Mesenchymal stem cell (in vitro differentiated cells and primary cell): ENCODE measurements around the gene OR11A1.

ENCODE experiments used
- DNase-seq: peaks from one replicate; pipeline ENCODE4 v3.0.0-alpha.2; 2013
- H2AFZ ChIP-seq: one replicate; pipeline ENCODE4 v1.6.1; 2013; ENCODE audit warnings: low read depth, mild to moderate bottlenecking, control low read depth, inconsistent platforms, low read length, moderate library complexity
- H2AK5ac ChIP-seq: 2 replicates; pipeline ENCODE4 v1.6.1; 2013; ENCODE audit warnings: low read length, moderate library complexity, mild to moderate bottlenecking, inconsistent platforms; ENCODE audit not compliant: severe bottlenecking
- H2BK120ac ChIP-seq: one replicate; pipeline ENCODE4 v1.6.1; 2013; ENCODE audit warnings: low read depth, mild to moderate bottlenecking, inconsistent platforms, low read length, moderate library complexity
- H2BK12ac ChIP-seq, 2 experiments: one replicate each; pipeline ENCODE4 v1.6.1; 2013; ENCODE audit warnings: inconsistent platforms in 2 of 2, low read length in 2 of 2, mild to moderate bottlenecking in 2 of 2, moderate library complexity in 2 of 2, control low read depth in 1 of 2
- H2BK15ac ChIP-seq: one replicate; pipeline ENCODE4 v1.6.1; 2013; ENCODE audit warnings: mild to moderate bottlenecking, low read depth, inconsistent platforms; ENCODE audit not compliant: poor library complexity, severe bottlenecking
- H2BK5ac ChIP-seq: 2 replicates; pipeline ENCODE4 v1.6.1; 2013; ENCODE audit warnings: low read depth, mild to moderate bottlenecking, low read length, control low read depth, inconsistent platforms; ENCODE audit not compliant: poor library complexity, severe bottlenecking
- H3K14ac ChIP-seq, 2 experiments: one replicate each; pipeline ENCODE4 v1.6.1; 2013; ENCODE audit warnings: inconsistent platforms in 2 of 2, low read length in 2 of 2, control low read depth in 1 of 2, mild to moderate bottlenecking in 1 of 2, moderate library complexity in 1 of 2
- H3K18ac ChIP-seq, 2 experiments: one replicate each; pipeline ENCODE4 v1.6.1; 2013; ENCODE audit warnings: inconsistent platforms in 2 of 2, low read length in 2 of 2, control low read depth in 1 of 2, low read depth in 1 of 2, mild to moderate bottlenecking in 1 of 2
- H3K23ac ChIP-seq, 2 experiments: one replicate each; pipeline ENCODE4 v1.6.1; 2013; ENCODE audit warnings: inconsistent platforms in 2 of 2, low read length in 2 of 2, mild to moderate bottlenecking in 2 of 2, moderate library complexity in 2 of 2, control low read depth in 1 of 2
- H3K27ac ChIP-seq: 2 replicates; pipeline ENCODE4 v1.5.1; 2013; ENCODE audit warnings: mild to moderate bottlenecking, moderate library complexity, low read length, control low read depth, inconsistent platforms; ENCODE audit not compliant: poor library complexity, severe bottlenecking
- H3K27me3 ChIP-seq, 2 experiments: 2 replicates each; pipeline versions ENCODE4 v1.6.1 to v1.7.0; 2013; ENCODE audit warnings: low read length in 2 of 2, mild to moderate bottlenecking in 2 of 2, moderate library complexity in 2 of 2, control low read depth in 1 of 2, inconsistent platforms in 1 of 2; ENCODE audit not compliant: control insufficient read depth in 1 of 2, insufficient read depth in 1 of 2
- H3K36me3 ChIP-seq, 2 experiments: 2 replicates each; pipeline versions ENCODE4 v1.6.1 to v1.7.0; 2013; ENCODE audit warnings: low read length in 2 of 2, control low read depth in 1 of 2, inconsistent platforms in 1 of 2, low read depth in 1 of 2, mild to moderate bottlenecking in 1 of 2; ENCODE audit not compliant: insufficient read depth in 2 of 2, control insufficient read depth in 1 of 2
- H3K4ac ChIP-seq, 2 experiments: one replicate each; pipeline ENCODE4 v1.6.1; 2013; ENCODE audit warnings: inconsistent platforms in 2 of 2, low read length in 2 of 2, mild to moderate bottlenecking in 2 of 2, moderate library complexity in 2 of 2, control low read depth in 1 of 2, low read depth in 1 of 2
- H3K4me1 ChIP-seq: 2 replicates; pipeline ENCODE4 v1.6.1; 2013; ENCODE audit warnings: low read depth, low read length, control low read depth; ENCODE audit not compliant: control insufficient read depth, insufficient read depth
- H3K4me2 ChIP-seq: 2 replicates; pipeline ENCODE4 v1.6.1; 2013; ENCODE audit warnings: low read length, mild to moderate bottlenecking, inconsistent platforms; ENCODE audit not compliant: poor library complexity, severe bottlenecking
- H3K4me3 ChIP-seq, 2 experiments: 2 replicates each; pipeline versions ENCODE4 v1.5.1 to v1.7.0; 2013; ENCODE audit warnings: low read length in 2 of 2, mild to moderate bottlenecking in 2 of 2, control low read depth in 1 of 2, low read depth in 1 of 2; ENCODE audit not compliant: insufficient read depth in 1 of 2
- H3K79me1 ChIP-seq: replicated peaks from 2 replicates; pipeline ENCODE4 v1.6.1; 2013; ENCODE audit warnings: mild to moderate bottlenecking, control low read depth, low read length, inconsistent platforms; ENCODE audit not compliant: poor library complexity, severe bottlenecking
- H3K9ac ChIP-seq: 2 replicates; pipeline ENCODE4 v1.7.0; 2013; ENCODE audit warnings: mild to moderate bottlenecking, low read length, moderate library complexity
- H3K9me3 ChIP-seq: 2 replicates; pipeline ENCODE4 v1.7.0; 2013; ENCODE audit warnings: mild to moderate bottlenecking, low read length; ENCODE audit not compliant: control insufficient read depth
- H4K8ac ChIP-seq: one replicate; pipeline ENCODE4 v1.6.1; 2013; ENCODE audit warnings: inconsistent platforms, mild to moderate bottlenecking, low read length, moderate library complexity
- H4K91ac ChIP-seq: one replicate; pipeline ENCODE4 v1.6.1; 2013; ENCODE audit warnings: mild to moderate bottlenecking, low read length, inconsistent platforms
- WGBS: methylation state at CpG from one replicate; pipeline ENCODE4 v1.1.7; 2013; ENCODE audit warnings: mixed read lengths; 5-methylcytosine and 5-hydroxymethylcytosine counted together

The OR11A1 gene

DNA sequence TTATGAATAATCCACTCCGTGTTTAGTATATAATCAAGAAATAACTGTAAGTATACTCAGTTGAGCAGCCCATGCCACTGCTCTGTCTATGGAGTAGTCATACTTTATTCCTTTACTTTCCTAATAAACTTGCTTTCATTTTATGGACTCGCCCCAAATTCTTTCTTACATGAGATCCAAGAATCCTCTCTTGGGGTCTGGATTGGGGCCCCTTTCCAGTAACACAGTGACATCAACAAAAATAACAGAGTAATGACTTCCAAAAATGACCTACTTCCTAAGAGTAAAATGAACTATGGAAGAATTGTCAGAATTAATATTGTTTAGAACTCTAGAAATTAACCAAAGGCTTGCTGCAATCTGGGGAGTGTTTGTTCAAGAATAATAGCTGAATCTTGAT lies 8.9 kb upstream of the OR11A1 start:
- H2AFZ ChIP-seq: no peak overlapping the region
- no peak overlapping the region for H4K91ac ChIP-seq
- H3K18ac ChIP-seq: no peak overlapping the region
- H3K9me3 ChIP-seq: no peaks in the 10 kb centered on the region
- H3K9ac ChIP-seq: no peak overlapping the region
- H2BK15ac ChIP-seq: no peak overlapping the region
- H4K8ac ChIP-seq: no peak overlapping the region
- H3K36me3 ChIP-seq: no peaks in the 10 kb centered on the region
- no peaks in the 10 kb centered on the region for H3K4me1 ChIP-seq
- no peak overlapping the region for H3K4me2 ChIP-seq
- no peak overlapping the region for H3K4ac ChIP-seq
- peaks cover 0 to 11% of the 10 kb centered on the region in 2 experiments for H3K27me3 ChIP-seq
- H3K27ac ChIP-seq: no peak overlapping the region
- DNase-seq: no peak
- H3K14ac ChIP-seq: no peak overlapping the region
- no peak overlapping the region for H2BK120ac ChIP-seq
- H3K79me1 ChIP-seq: no peaks in the 10 kb centered on the region
- no peak overlapping the region for H2AK5ac ChIP-seq
- WGBS: 100% methylated on average over 2 of the region's 2 CpGs
- H2BK12ac ChIP-seq: no peak overlapping the region
- H3K4me3 ChIP-seq: no peak overlapping the region
- no peak overlapping the region for H2BK5ac ChIP-seq
- no peak overlapping the region for H3K23ac ChIP-seq

- H2BK15ac ChIP-seq: no peak overlapping the region
- WGBS: 96% methylated on average over 2 of the region's 2 CpGs
These were observed 8.4 kb upstream of the OR11A1 start for GRCh38 chr6:29465279-29465678.

DNA sequence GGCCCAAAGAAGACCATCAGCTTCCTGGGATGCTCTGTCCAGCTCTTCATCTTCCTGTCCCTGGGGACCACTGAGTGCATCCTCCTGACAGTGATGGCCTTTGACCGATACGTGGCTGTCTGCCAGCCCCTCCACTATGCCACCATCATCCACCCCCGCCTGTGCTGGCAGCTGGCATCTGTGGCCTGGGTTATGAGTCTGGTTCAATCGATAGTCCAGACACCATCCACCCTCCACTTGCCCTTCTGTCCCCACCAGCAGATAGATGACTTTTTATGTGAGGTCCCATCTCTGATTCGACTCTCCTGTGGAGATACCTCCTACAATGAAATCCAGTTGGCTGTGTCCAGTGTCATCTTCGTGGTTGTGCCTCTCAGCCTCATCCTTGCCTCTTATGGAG lies 5.2 kb upstream of the OR11A1 start:
- Histone ChIP-seq H3K18ac (no peak overlapping the region), H3K4me3 (no peak overlapping the region), H2BK12ac (no peak overlapping the region), H3K36me3 (no peaks in the 10 kb centered on the region), H4K8ac (no peak overlapping the region), H3K9me3 (no peaks in the 10 kb centered on the region), H3K4me2 (no peak overlapping the region), H2AK5ac (no peak overlapping the region), H3K23ac (no peak overlapping the region), H3K14ac (no peak overlapping the region), H2BK5ac (no peak overlapping the region), H2BK120ac (no peak overlapping the region), H3K4ac (no peak overlapping the region), H3K4me1 (no peaks in the 10 kb centered on the region), H2BK15ac (no peak overlapping the region), H3K27ac (no peak overlapping the region), H3K79me1 (no peaks in the 10 kb centered on the region), H2AFZ (no peak overlapping the region), H3K27me3 (peaks cover 0 to 6% of the 10 kb centered on the region in 2 experiments), H3K9ac (no peak overlapping the region), H4K91ac (no peak overlapping the region)
- no peak for DNase-seq
- 60% methylated on average over 6 of the region's 6 CpGs for WGBS

More at GRCh38 chr6:29465279-29465678, 8.4 kb upstream of the OR11A1 start:
- Histone ChIP-seq H3K23ac (no peak overlapping the region), H2BK5ac (no peak overlapping the region), H2AFZ (no peak overlapping the region), H3K4me1 (no peaks in the 10 kb centered on the region), H3K14ac (no peak overlapping the region), H4K8ac (no peak overlapping the region), H2BK120ac (no peak overlapping the region), H3K27ac (no peak overlapping the region), H3K4me2 (no peak overlapping the region), H3K9me3 (no peaks in the 10 kb centered on the region), H3K79me1 (no peaks in the 10 kb centered on the region), H3K27me3 (peaks cover 0 to 11% of the 10 kb centered on the region in 2 experiments), H3K4me3 (no peak overlapping the region), H3K9ac (no peak overlapping the region), H3K36me3 (no peaks in the 10 kb centered on the region), H3K4ac (no peak overlapping the region), H3K18ac (no peak overlapping the region), H2BK12ac (no peak overlapping the region), H4K91ac (no peak overlapping the region), H2AK5ac (no peak overlapping the region)
- no peak for DNase-seq

GRCh38 chr6:29461021-29461814 lies 4.3 kb upstream of the OR11A1 start:
- WGBS: 70% methylated on average over 2 of the region's 5 CpGs

More at GRCh38 chr6:29461021-29461814, 4.3 kb upstream of the OR11A1 start:
- Histone ChIP-seq H2BK5ac (no peak overlapping the region), H3K79me1 (no peaks in the 10 kb centered on the region), H3K4me3 (no peak overlapping the region), H4K8ac (no peak overlapping the region), H2BK15ac (no peak overlapping the region), H4K91ac (no peak overlapping the region), H3K23ac (no peak overlapping the region), H3K18ac (no peak overlapping the region), H3K4me1 (no peaks in the 10 kb centered on the region), H2AFZ (no peak overlapping the region), H3K9ac (no peak overlapping the region), H3K4me2 (no peak overlapping the region), H2BK120ac (no peak overlapping the region), H3K27ac (no peak overlapping the region), H2AK5ac (no peak overlapping the region), H3K27me3 (peaks cover 0 to 3% of the 10 kb centered on the region in 2 experiments), H3K36me3 (no peaks in the 10 kb centered on the region), H2BK12ac (no peak overlapping the region), H3K9me3 (no peaks in the 10 kb centered on the region), H3K4ac (no peak overlapping the region), H3K14ac (no peak overlapping the region)
- no peak for DNase-seq
